NT2/D1 (cell line): ENCODE measurements around the gene VMP1.

Source experiments
- SUZ12 ChIP-seq: IDR thresholded peaks from 2 replicates; pipeline ENCODE4 v1.6.1; 2011; ENCODE audit not compliant: insufficient read length, insufficient read depth; ENCODE audit errors: extremely low read depth
- YY1 ChIP-seq: IDR thresholded peaks from 2 replicates; pipeline ENCODE4 v1.6.1; 2011; ENCODE audit not compliant: insufficient read length, insufficient read depth
- ZNF274 ChIP-seq: IDR thresholded peaks from 2 replicates; pipeline ENCODE4 v1.6.1; 2011; ENCODE audit warnings: mild to moderate bottlenecking, low read depth, low read length

DNA sequence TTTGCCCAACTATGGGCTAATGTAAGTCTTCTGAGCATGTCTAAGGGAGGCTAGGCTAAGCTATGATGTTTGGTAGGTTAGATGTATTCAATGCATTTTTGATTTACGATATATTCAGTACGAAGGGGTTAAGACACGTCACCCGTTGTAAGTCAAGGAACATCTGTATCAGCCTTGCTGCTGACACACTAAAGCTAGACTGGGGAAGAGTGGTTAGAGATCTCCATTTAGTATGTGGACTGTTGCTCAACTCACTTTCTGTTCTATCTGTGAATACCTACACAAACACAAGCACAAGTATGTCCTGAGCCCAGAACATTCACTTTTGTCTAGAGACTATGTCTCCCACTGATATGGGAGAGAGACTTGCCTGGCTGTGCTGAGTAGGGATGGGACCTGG lies 71.5 kb downstream of the VMP1 start:
- TF ChIP-seq YY1 = no peak
- TF ChIP-seq ZNF274 = no peak
- TF ChIP-seq SUZ12 = no peak
